Measurements from ENCODE around the gene FMN1. TPM values are rescaled to one million over a fixed set of nuclear protein-coding genes. Genes with fewer than 3 reads are reported as not detected.

FMN1 gene
- total RNA-seq, 1 experiment from 2014 or later: 3.9 TPM

DNA sequence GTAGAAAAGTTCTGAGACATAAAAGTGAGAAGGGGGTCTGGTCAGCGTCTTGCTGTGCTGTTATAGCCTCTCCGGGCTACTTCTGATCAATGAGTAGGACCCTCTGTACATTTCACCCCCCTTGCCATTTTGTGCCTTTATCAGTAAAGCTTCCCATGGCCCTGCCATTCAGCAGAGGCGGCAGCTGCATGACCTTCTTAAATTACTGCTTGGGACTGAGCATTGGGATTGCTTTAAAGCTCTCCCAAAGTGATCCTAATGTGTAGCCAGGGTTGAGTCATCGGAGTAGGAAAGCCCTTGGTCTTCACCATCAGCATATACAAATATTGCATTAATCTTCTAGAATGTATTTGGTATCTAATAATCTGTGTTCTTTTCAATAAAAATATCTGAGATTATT, 70.2 kb downstream of the FMN1 start:
- POLR2A ChIA-PET: no interaction called here

DNA sequence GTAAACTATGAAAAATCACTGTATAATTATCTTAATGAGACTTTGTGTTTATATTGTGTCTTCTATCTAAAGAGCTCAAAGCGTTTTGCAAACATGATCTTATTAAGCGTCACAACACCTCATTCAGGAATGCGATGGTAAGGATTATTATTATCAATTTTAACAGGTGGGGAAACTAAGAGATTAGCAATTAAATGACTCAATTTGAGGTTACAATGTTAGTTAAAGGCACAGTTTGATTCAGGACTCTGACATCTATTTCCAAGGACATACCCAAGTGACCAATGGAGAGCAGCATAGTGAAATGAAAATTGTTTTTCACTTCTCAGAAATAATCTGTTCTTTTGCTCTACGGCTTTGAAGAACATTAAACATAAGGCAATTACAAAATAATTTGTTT, 74.6 kb downstream of the FMN1 start:
- in situ Hi-C loops (cut with HindIII; ENCODE audit: low pct_unique_long_range_greater_than_20kb, low sequenced_read_pairs): no loop called here
- Histone ChIP-seq H3K36me3 (ENCODE audit: control insufficient read depth, insufficient read depth, low read length) (no peaks in the 10 kb centered on the region), H3K9me3 (ENCODE audit: control insufficient read depth, insufficient read depth, low read depth, low read length) (no peaks in the 10 kb centered on the region), H3K4me3 (ENCODE audit: low read depth in 2 of 2, low read length in 2 of 2) (no peak overlapping the region), H3K4me1 (ENCODE audit: control insufficient read depth, insufficient read depth, low read length) (no peaks in the 10 kb centered on the region), H3K27ac (ENCODE audit: low read length) (peak overlapping the region; percentile 44), H3K27me3 (ENCODE audit: control insufficient read depth, insufficient read depth, low read length) (no peaks in the 10 kb centered on the region)
- ATAC-seq (no peak), DNase-seq (ENCODE audit: low read depth, low spot score) (no peak)
- TF ChIP-seq, protein P1, sequence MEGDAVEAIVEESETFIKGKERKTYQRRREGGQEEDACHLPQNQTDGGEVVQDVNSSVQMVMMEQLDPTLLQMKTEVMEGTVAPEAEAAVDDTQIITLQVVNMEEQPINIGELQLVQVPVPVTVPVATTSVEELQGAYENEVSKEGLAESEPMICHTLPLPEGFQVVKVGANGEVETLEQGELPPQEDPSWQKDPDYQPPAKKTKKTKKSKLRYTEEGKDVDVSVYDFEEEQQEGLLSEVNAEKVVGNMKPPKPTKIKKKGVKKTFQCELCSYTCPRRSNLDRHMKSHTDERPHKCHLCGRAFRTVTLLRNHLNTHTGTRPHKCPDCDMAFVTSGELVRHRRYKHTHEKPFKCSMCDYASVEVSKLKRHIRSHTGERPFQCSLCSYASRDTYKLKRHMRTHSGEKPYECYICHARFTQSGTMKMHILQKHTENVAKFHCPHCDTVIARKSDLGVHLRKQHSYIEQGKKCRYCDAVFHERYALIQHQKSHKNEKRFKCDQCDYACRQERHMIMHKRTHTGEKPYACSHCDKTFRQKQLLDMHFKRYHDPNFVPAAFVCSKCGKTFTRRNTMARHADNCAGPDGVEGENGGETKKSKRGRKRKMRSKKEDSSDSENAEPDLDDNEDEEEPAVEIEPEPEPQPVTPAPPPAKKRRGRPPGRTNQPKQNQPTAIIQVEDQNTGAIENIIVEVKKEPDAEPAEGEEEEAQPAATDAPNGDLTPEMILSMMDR (IDR thresholded peaks at IDR 0.05): no peak
- TF ChIP-seq TCF7L2 (IDR thresholded peaks at IDR 0.05; ENCODE audit: low read depth, low read length) (no peak), SIN3A (IDR thresholded peaks at IDR 0.05; ENCODE audit: borderline replicate concordance, insufficient read depth, low read depth, low read length) (no peak), POLR2AphosphoS5 (IDR thresholded peaks at IDR 0.05; ENCODE audit: low read depth, low read length) (no peak)
- TF ChIP-seq, protein P2, sequence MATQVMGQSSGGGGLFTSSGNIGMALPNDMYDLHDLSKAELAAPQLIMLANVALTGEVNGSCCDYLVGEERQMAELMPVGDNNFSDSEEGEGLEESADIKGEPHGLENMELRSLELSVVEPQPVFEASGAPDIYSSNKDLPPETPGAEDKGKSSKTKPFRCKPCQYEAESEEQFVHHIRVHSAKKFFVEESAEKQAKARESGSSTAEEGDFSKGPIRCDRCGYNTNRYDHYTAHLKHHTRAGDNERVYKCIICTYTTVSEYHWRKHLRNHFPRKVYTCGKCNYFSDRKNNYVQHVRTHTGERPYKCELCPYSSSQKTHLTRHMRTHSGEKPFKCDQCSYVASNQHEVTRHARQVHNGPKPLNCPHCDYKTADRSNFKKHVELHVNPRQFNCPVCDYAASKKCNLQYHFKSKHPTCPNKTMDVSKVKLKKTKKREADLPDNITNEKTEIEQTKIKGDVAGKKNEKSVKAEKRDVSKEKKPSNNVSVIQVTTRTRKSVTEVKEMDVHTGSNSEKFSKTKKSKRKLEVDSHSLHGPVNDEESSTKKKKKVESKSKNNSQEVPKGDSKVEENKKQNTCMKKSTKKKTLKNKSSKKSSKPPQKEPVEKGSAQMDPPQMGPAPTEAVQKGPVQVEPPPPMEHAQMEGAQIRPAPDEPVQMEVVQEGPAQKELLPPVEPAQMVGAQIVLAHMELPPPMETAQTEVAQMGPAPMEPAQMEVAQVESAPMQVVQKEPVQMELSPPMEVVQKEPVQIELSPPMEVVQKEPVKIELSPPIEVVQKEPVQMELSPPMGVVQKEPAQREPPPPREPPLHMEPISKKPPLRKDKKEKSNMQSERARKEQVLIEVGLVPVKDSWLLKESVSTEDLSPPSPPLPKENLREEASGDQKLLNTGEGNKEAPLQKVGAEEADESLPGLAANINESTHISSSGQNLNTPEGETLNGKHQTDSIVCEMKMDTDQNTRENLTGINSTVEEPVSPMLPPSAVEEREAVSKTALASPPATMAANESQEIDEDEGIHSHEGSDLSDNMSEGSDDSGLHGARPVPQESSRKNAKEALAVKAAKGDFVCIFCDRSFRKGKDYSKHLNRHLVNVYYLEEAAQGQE (IDR thresholded peaks at IDR 0.05; ENCODE audit: insufficient read depth in 1 of 2, low read depth in 2 of 2, low read length in 1 of 2): no peak
- BruUV-seq (replicated peaks): no TSS peak
- ChIA-PET POLR2A (no interaction called here), CTCF (no interaction called here)
- intact Hi-C loops (cut with micrococcal nuclease; ENCODE audit: unreplicated experiment): no loop called here

More for the DNA sequence above, 70.2 kb downstream of the FMN1 start:
- Histone ChIP-seq H3K4me1 (ENCODE audit: control insufficient read depth, insufficient read depth, low read length) (0 out of 2 replicates have a peak, but pooled peaks cover 9% of the 10 kb centered on the region), H3K27me3 (ENCODE audit: control insufficient read depth, insufficient read depth, low read length) (no peaks in the 10 kb centered on the region), H3K9me3 (ENCODE audit: control insufficient read depth, insufficient read depth, low read depth, low read length) (no peaks in the 10 kb centered on the region), H3K4me3 (ENCODE audit: low read depth in 2 of 2, low read length in 2 of 2) (no peak overlapping the region), H3K27ac (ENCODE audit: low read length) (no peak overlapping the region), H3K36me3 (ENCODE audit: control insufficient read depth, insufficient read depth, low read length) (no peaks in the 10 kb centered on the region)
- TF ChIP-seq SIN3A (IDR thresholded peaks at IDR 0.05; ENCODE audit: borderline replicate concordance, insufficient read depth, low read depth, low read length) (no peak), POLR2AphosphoS5 (IDR thresholded peaks at IDR 0.05; ENCODE audit: low read depth, low read length) (no peak), TCF7L2 (IDR thresholded peaks at IDR 0.05; ENCODE audit: low read depth, low read length) (no peak)
- TF ChIP-seq, protein P2 (IDR thresholded peaks at IDR 0.05; ENCODE audit: insufficient read depth in 1 of 2, low read depth in 2 of 2, low read length in 1 of 2): no peak
- TF ChIP-seq, protein P1 (IDR thresholded peaks at IDR 0.05): no peak
- CTCF ChIA-PET: no interaction called here
- DNase-seq (ENCODE audit: low read depth, low spot score): no peak
- intact Hi-C loops (cut with micrococcal nuclease; ENCODE audit: unreplicated experiment): no loop called here
- ATAC-seq: no peak
- BruUV-seq (replicated peaks): no TSS peak
- in situ Hi-C loops (cut with HindIII; ENCODE audit: low pct_unique_long_range_greater_than_20kb, low sequenced_read_pairs): no loop called here
